Upper lobe of left lung (tissue), 4 donors: ENCODE results near the gene JAKMIP2.

Experiments
- CTCF ChIP-seq, 6 experiments: fragments of 450-650 bp in 4 of 6; fragments of 200-600 bp in 2 of 6; sonication (generic) in 2 of 6; IDR thresholded peaks; one replicate each; pipeline ENCODE4 v1.5.1; 2016 to 2019; ENCODE audit warnings: antibody characterized with exemption in 6 of 6
- POLR2A ChIP-seq, 4 donors: fragments of 450-650 bp; IDR thresholded peaks; one replicate each; pipeline ENCODE4 v1.5.1; 2016 to 2017; ENCODE audit warnings: antibody characterized with exemption in 4 of 4, mild to moderate bottlenecking in 2 of 4
- POLR2AphosphoS5 ChIP-seq, 2 donors: sonication (generic); formaldehyde crosslinking; IDR thresholded peaks; one replicate each; pipeline ENCODE4 v1.5.1; 2017; ENCODE audit warnings: antibody characterized with exemption in 2 of 2

DNA sequence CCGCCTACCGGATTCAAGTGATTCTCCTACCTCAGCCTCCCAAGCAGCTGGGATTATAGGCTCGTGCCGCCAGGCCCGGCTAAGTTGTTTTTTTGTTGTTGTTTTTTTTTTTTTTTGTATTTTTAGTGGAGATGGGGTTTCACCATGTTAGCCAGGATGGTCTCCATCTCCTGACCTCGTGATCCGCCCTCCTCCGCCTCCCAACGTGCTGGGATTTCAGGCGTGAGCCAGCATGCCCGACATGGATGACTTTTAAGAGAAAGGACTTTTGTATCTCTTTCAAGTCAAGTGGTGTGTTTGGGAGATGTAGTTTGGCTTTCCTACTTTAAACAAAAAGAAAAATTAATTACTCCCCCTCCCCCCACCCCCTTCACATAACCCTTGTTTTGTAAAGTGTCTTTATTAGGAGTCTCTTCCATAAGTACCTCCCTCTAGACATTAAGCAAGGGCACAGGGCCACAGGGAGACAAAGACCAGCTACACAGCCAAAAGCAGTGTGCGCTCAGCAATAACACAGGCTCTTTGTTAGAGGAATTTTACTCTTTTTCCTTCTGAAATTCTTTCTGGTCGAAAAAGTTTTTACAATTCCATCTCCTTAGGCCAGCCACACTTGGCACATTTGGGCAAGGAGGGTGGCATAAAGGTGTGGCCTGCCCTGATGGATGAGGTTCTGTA, 31.2 kb downstream of the JAKMIP2 start:
- no peak for TF ChIP-seq POLR2A (IDR thresholded peaks at IDR 0.05)
- no peak for TF ChIP-seq CTCF (IDR thresholded peaks at IDR 0.05)
- no peak for TF ChIP-seq POLR2AphosphoS5 (IDR thresholded peaks at IDR 0.05)
